RWPE1 (cell line): Measurements from ENCODE around the gene RAD51D.

ENCODE experiments used
- CTCF ChIA-PET: fragments of 350-600 bp; sonication (Branson Sonifier 250); formaldehyde crosslinking; extraction: SDS; loops from one replicate; lab custom pipeline; 2021; lab: Yijun Ruan, JAX
- POLR2A ChIA-PET: fragments of 400-600 bp; formaldehyde crosslinking; extraction: SDS; loops from one replicate; lab custom pipeline; 2020; ENCODE audit warnings: antibody characterized with exemption; ENCODE audit not compliant: low non-redundant PET; lab: Yijun Ruan, JAX
- DNase-seq: peaks from one replicate; pipeline ENCODE4 v3.0.0; 2012; ENCODE audit warnings: low spot score
- H3K27ac ChIP-seq: fragments of 450-650 bp; 2 replicates; pipeline ENCODE4 v1.5.1; 2017
- CTCF ChIP-seq: fragments of 450-650 bp; conservative IDR thresholded peaks from 2 replicates; pipeline ENCODE4 v1.5.1; 2017; ENCODE audit warnings: low read depth, mild to moderate bottlenecking

Gene RAD51D

GRCh38 chr17:35162755-35163154, 43.1 kb upstream of the RAD51D start:
- DNase-seq: no peak
- CTCF ChIA-PET: no interaction called here
- no peak for TF ChIP-seq CTCF
- POLR2A ChIA-PET: no interaction called here
- H3K27ac ChIP-seq: no peak overlapping the region

GRCh38 chr17:35161281-35161761, 41.7 kb upstream of the RAD51D start:
- no peak overlapping the region for H3K27ac ChIP-seq
- ChIA-PET CTCF (interaction anchor here (0.5 kb wide), 1 partner anchor 9 kb away, joined by 3 read pairs; no protein-coding TSS in a partner anchor), POLR2A (no interaction called here)
- no peak for DNase-seq
- TF ChIP-seq CTCF: no peak

GRCh38 chr17:35160354-35161201, 40.9 kb upstream of the RAD51D start:
- POLR2A ChIA-PET: no interaction called here
- CTCF ChIA-PET: interaction anchor here (0.5 to 0.9 kb wide), 2 partner anchors 8 to 373 kb away, joined by 3 to 4 read pairs; no protein-coding TSS in a partner anchor
- TF ChIP-seq CTCF: no peak
- no peak for DNase-seq
- H3K27ac ChIP-seq: no peak overlapping the region

- TF ChIP-seq CTCF: no peak
- ChIA-PET POLR2A (no interaction called here), CTCF (interaction anchor here (0.9 kb wide), 1 partner anchor 374 kb away, joined by 4 read pairs; no protein-coding TSS in a partner anchor)
- no peak for DNase-seq
- H3K27ac ChIP-seq: no peak overlapping the region; the same call in 1 of the 2 replicates
Observed at GRCh38 chr17:35159940-35160339, 40.3 kb upstream of the RAD51D start.

GRCh38 chr17:35155246-35155645, 35.6 kb upstream of the RAD51D start:
- DNase-seq: no peak
- CTCF ChIA-PET: interaction anchor here (0.6 kb wide), 1 partner anchor 66 kb away, joined by 3 read pairs; no protein-coding TSS in a partner anchor
- H3K27ac ChIP-seq: no peak overlapping the region
- no peak for TF ChIP-seq CTCF
- POLR2A ChIA-PET: no interaction called here

- no peak for DNase-seq
- H3K27ac ChIP-seq: no peak overlapping the region
- POLR2A ChIA-PET: no interaction called here
- CTCF ChIA-PET: no interaction called here
- TF ChIP-seq CTCF: no peak
Observed at GRCh38 chr17:35154196-35155165, 34.8 kb upstream of the RAD51D start.
